Measurements from ENCODE around the gene MAPK6. TPM values are rescaled to one million over a fixed set of nuclear protein-coding genes. Genes with fewer than 3 reads are reported as not detected.

The MAPK6 gene
- total and polyA plus RNA-seq, 2 of the 4 experiments (the other 2 are of a cell fraction): 22.6 to 60.6 TPM

GRCh38 chr15:52014616-52015015, 4.4 kb upstream of the MAPK6 start:
- H4K8ac ChIP-seq (ENCODE audit: low read depth in 2 of 2, low read length in 2 of 2): no peak overlapping the region
- no peak overlapping the region for H3K27ac ChIP-seq (ENCODE audit: insufficient read depth, low read length)
- H3K4me3 ChIP-seq (ENCODE audit: insufficient read depth, low read depth, low read length): no peak overlapping the region
- no peak overlapping the region for H3K18ac ChIP-seq (ENCODE audit: low read depth, low read length)
- no peak overlapping the region for H2AK9ac ChIP-seq (replicated peaks; ENCODE audit: low read depth, low read length, poor library complexity)
- no peak overlapping the region for H3K23ac ChIP-seq (ENCODE audit: low read depth, low read length)
- BruUV-seq (replicated peaks): no TSS peak
- no peak overlapping the region for H2BK5ac ChIP-seq (ENCODE audit: low read depth, low read length, poor library complexity, severe bottlenecking)
- H3K4me2 ChIP-seq (ENCODE audit: low read depth, low read length): no peak overlapping the region
- no peaks in the 10 kb centered on the region for H3K27me3 ChIP-seq (ENCODE audit: control insufficient read depth, insufficient read depth, low read length)
- no peak overlapping the region for H2AK5ac ChIP-seq (ENCODE audit: low read depth, low read length)
- ATAC-seq (ENCODE audit: low read depth) (no peak), DNase-seq (no peak)
- no peak overlapping the region for H4K91ac ChIP-seq (ENCODE audit: insufficient read depth, low read depth, low read length)
- H3K4ac ChIP-seq (ENCODE audit: low read depth, low read length): no peak overlapping the region
- no peak overlapping the region for H2AFZ ChIP-seq (replicated peaks; ENCODE audit: low read length, poor library complexity)
- dilution Hi-C loops (cut with HindIII; ENCODE audit: low sequenced_read_pairs, unreplicated experiment): no loop called here
- H2BK120ac ChIP-seq (ENCODE audit: low read depth, low read length): no peak overlapping the region
- in situ Hi-C loops (cut with MboI; ENCODE audit: low sequenced_read_pairs): loop anchor here (25.0 kb wide), 1 partner anchor 648 kb away; no protein-coding TSS in a partner anchor
- WGBS, 2 experiments (ENCODE audit: extremely low coverage in 2 of 2, insufficient read length in 1 of 2): no CpG with 5 or more reads among the region's 1 CpG
- no peak overlapping the region for H3K9ac ChIP-seq (ENCODE audit: low read depth, low read length)
- no peaks in the 10 kb centered on the region for H3K36me3 ChIP-seq (ENCODE audit: control insufficient read depth, insufficient read depth, low read length)
- CTCF ChIA-PET: no interaction called here
- peaks cover 3 to 8% of the 10 kb centered on the region in 2 experiments; a peak in 2 of 4 replicates for H3K79me1 ChIP-seq (ENCODE audit: low read depth in 1 of 2, low read length in 2 of 2)
- peaks cover 11% of the 10 kb centered on the region for H3K4me1 ChIP-seq (ENCODE audit: control insufficient read depth, insufficient read depth, low read length)
- no peak overlapping the region for H4K5ac ChIP-seq (ENCODE audit: low read depth, low read length)
- TF ChIP-seq NFE2L2 (IDR thresholded peaks at IDR 0.05; ENCODE audit: low read depth, low read length) (no peak), MXI1 (IDR thresholded peaks at IDR 0.05; ENCODE audit: borderline replicate concordance, low read depth, low read length) (no peak), MAZ (IDR thresholded peaks at IDR 0.05; ENCODE audit: borderline replicate concordance, low read depth, low read length) (no peak), CHD1 (IDR thresholded peaks at IDR 0.05; ENCODE audit: low read depth, low read length) (no peak), MAFK (IDR thresholded peaks at IDR 0.05; ENCODE audit: low read depth, low read length) (no peak), CEBPB (IDR thresholded peaks at IDR 0.05; ENCODE audit: low read depth, low read length) (no peak), USF2 (IDR thresholded peaks at IDR 0.05; ENCODE audit: low read depth, low read length) (no peak), BHLHE40 (IDR thresholded peaks at IDR 0.05; ENCODE audit: low read depth, low read length) (no peak)
- intact Hi-C loops (cut with micrococcal nuclease): loop anchor here (5.0 kb wide), 1 partner anchor 38 kb away; no protein-coding TSS in a partner anchor
- no peak overlapping the region for H2BK20ac ChIP-seq (ENCODE audit: low read depth, low read length)
- no peak overlapping the region for H3K14ac ChIP-seq (replicated peaks; ENCODE audit: low read depth, low read length)
- no peak overlapping the region for H3K56ac ChIP-seq (ENCODE audit: extremely low read depth, insufficient read depth, low read length)
- H4K20me1 ChIP-seq (ENCODE audit: insufficient read depth, low read length): no peaks in the 10 kb centered on the region; the same call in 1 of the 2 replicates
- no peak overlapping the region for H2BK15ac ChIP-seq (ENCODE audit: low read depth, low read length)
- POLR2A ChIA-PET (ENCODE audit: unreplicated experiment): no interaction called here
- H3K9me1 ChIP-seq (ENCODE audit: insufficient read depth, low read length): peaks cover 13% of the 10 kb centered on the region
- H3K9me3 ChIP-seq (ENCODE audit: control insufficient read depth, insufficient read depth, low read length): no peaks in the 10 kb centered on the region

Measured in IMR-90 (cell line).